Psoas muscle (tissue), 8 donors: Measurements from ENCODE around the gene NNT. TPM values are rescaled to one million over a fixed set of nuclear protein-coding genes. Genes with fewer than 3 reads are reported as not detected.
A peak's percentile ranks its signal among the peaks of the same experiment; 100 is the strongest.

Source experiments
- ATAC-seq, 4 donors: fragments of 200-7000 bp; cut with Tn5 transposase; one replicate each; pipeline ENCODE4 v1.9.1; 2020; ENCODE audit warnings: moderate library complexity in 3 of 4, mild to moderate bottlenecking in 2 of 4
- DNase-seq, 2 donors: peaks; one replicate each; pipeline ENCODE4 v3.0.0-alpha.2; 2020
- H3K27ac ChIP-seq: fragments of 200-600 bp; one replicate; pipeline ENCODE4 v1.8.0; 2022
- H3K27me3 ChIP-seq, 3 donors: fragments of 200-600 bp in 1 of 3; one replicate each; pipeline versions ENCODE4 v1.6.1 to v1.8.0; 2013 to 2022; ENCODE audit warnings: low read length in 2 of 3, mild to moderate bottlenecking in 2 of 3, moderate library complexity in 1 of 3; ENCODE audit not compliant: insufficient read depth in 3 of 3
- H3K36me3 ChIP-seq, 2 donors: fragments of 200-600 bp in 1 of 2; one replicate each; pipeline versions ENCODE4 v1.6.1 to v1.8.0; 2013 to 2022; ENCODE audit warnings: low read depth in 1 of 2, mild to moderate bottlenecking in 1 of 2, moderate library complexity in 1 of 2; ENCODE audit not compliant: insufficient read depth in 1 of 2
- H3K4me1 ChIP-seq: fragments of 200-600 bp; one replicate; pipeline ENCODE4 v1.8.0; 2022
- H3K4me3 ChIP-seq: fragments of 200-600 bp; one replicate; pipeline ENCODE4 v1.8.0; 2022; ENCODE audit warnings: mild to moderate bottlenecking
- H3K9me3 ChIP-seq: fragments of 200-600 bp; one replicate; pipeline ENCODE4 v1.8.0; 2022
- CTCF ChIP-seq: fragments of 200-600 bp; IDR thresholded peaks from one replicate; pipeline ENCODE4 v1.8.0; 2022; ENCODE audit warnings: antibody characterized with exemption
- WGBS, 3 donors: extraction: QIAGEN DNeasy Blood & Tissue Kit; methylation state at CpG; one replicate each; pipeline versions ENCODE4 v1.1.6 to v1.1.7; 2013; 5-methylcytosine and 5-hydroxymethylcytosine counted together
- intact Hi-C, 2 donors: fragments of 100-400 bp; cut with DNase I; formaldehyde crosslinking; loops; one replicate each; pipeline versions ENCODE4 v1.11.0 to v1.14.2; 2022
- polyA plus RNA-seq, 3 donors: library from polyadenylated mRNA; stranded (reverse); fragments of 200-250 nt; gene quantifications; one replicate each; pipeline ENCODE4 v1.2.3, GENCODE V29; 2013
- total RNA-seq, 4 donors: library from RNA; stranded (reverse); fragmentation: NEBNext Ultra II Directional in 2 of 4; extraction: Animal tissue kit (Norgen Biotek cat#: 25700) in 2 of 4; gene quantifications; one replicate each; pipeline versions ENCODE4 v1.2.1 to v1.2.4, GENCODE V29; 2021 to 2023
- donor health status: healthy with polysubstance abuse.
- donor health status: DM: no; HTN: no; CAD: no; lungs with moderate emphysema.
- donor health status: Bipolar disorder and iron deficiency.
- donor health status: healthy.
- donor health status: DM: yes; HTN: yes; CAD: no.
- donor health status: DM: no; HTN: no; CAD: no.
- donor health status: DM: no; HTN: no; CAD: no.
- donor health status: DM: yes; HTN: yes; CAD: no.

The NNT gene
- total and polyA plus RNA-seq, 7 donors: 108 to 442 (median 216) TPM

DNA sequence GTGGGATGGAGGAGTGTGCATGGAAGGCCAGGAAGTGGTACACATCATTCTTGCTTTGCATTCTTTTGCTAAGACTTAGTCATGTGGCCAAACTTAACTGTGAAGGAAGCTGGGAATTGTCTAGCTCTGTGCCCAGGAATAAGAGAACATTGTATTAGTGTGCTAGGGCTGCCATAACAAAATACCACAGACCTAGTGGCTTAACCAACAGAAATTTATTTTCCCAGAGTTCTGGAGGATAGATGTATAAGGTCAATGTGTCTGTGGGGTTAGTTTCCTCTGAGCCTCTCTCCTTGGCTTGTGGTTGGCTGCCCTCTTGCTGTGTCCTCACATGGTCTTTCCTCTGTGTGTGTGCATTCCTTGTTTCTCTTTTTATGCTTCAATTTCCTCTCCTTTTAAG is 32.4 kb downstream of the NNT start:
- Histone ChIP-seq H3K9me3 (no peaks in the 10 kb centered on the region), H3K36me3 (peaks cover 2 to 17% of the 10 kb centered on the region in 2 donors), H3K27me3 (no peaks in the 10 kb centered on the region), H3K4me3 (no peak overlapping the region), H3K27ac (peak overlapping the region; percentile 7), H3K4me1 (peaks cover 68% of the 10 kb centered on the region)
- ATAC-seq: peak in 1 of 4 donors; percentile 35
- intact Hi-C loops: loop anchor here in 1 of 2 donors (10.0 kb wide), 1 partner anchor 1139 kb away; no protein-coding TSS in a partner anchor
- no peak for DNase-seq
- TF ChIP-seq CTCF: no peak

DNA sequence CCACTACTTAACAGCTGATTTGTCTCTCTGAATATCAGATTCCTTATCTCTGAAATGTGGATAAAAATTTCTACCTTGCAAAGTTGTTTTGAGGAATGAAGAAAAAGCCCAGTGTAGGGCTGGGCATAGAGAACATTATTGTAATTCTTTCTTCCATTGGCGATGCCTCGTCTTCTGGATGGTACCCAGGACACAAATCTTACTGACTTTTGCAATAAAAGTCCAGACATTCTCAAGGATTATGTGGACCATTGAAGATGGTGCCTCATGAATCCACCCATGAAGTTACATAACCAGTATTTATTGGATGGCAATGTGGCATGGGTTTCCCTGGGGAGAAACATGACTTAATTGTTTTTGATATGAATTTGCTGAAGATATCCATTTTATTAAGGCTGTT is 33.1 kb downstream of the NNT start:
- WGBS, 3 donors: 14 to 47% (median 33%) methylated on average over 2 of the region's 2 CpGs
- no peak for TF ChIP-seq CTCF
- Histone ChIP-seq H3K27me3 (no peaks in the 10 kb centered on the region), H3K27ac (peak overlapping the region; percentile 7), H3K4me1 (peaks cover 69% of the 10 kb centered on the region), H3K36me3 (peaks cover 2 to 14% of the 10 kb centered on the region in 2 donors), H3K9me3 (no peaks in the 10 kb centered on the region), H3K4me3 (no peak overlapping the region)
- peak in 1 of 4 donors; percentile 16 for ATAC-seq
- DNase-seq: no peak
- intact Hi-C loops: loop anchor here in 1 of 2 donors (10.0 kb wide), 1 partner anchor 1139 kb away; no protein-coding TSS in a partner anchor

GRCh38 chr5:43637416-43637815 is 34.4 kb downstream of the NNT start:
- no peak for ATAC-seq
- Histone ChIP-seq H3K36me3 (peaks cover 1 to 10% of the 10 kb centered on the region in 2 donors), H3K27ac (peak overlapping the region; percentile 17), H3K4me1 (peaks cover 79% of the 10 kb centered on the region), H3K4me3 (no peak overlapping the region), H3K27me3 (no peaks in the 10 kb centered on the region), H3K9me3 (no peaks in the 10 kb centered on the region)
- 81 to 100% (median 86%) methylated on average over 1 of the region's 1 CpG for WGBS, 3 donors
- intact Hi-C loops: loop anchor here in 1 of 2 donors (10.0 kb wide), 1 partner anchor 1137 kb away; no protein-coding TSS in a partner anchor
- TF ChIP-seq CTCF: no peak
- DNase-seq: no peak

DNA sequence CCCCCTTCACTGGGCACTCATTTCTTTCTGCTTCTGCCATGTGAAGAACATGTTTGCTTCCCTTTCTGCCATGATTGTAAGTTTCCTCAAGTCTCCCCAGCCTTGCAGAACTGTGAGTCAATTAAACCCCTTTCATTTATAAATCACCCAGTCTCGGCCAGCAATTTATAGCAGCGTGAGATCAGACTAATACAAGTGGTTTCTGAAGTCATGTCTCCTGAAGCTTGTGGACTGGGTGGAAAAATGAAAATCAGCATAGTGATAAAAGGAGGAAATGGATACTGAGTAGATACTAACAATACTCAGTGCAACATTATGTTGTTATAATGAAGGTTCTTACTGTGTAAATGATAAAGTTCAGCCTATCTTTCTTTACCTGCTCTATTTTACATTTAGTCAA is 35.1 kb downstream of the NNT start:
- H3K27ac ChIP-seq: peak overlapping the region; percentile 17
- H3K9me3 ChIP-seq: no peaks in the 10 kb centered on the region
- no peaks in the 10 kb centered on the region for H3K27me3 ChIP-seq
- no peak for TF ChIP-seq CTCF
- peaks cover 0 to 6% of the 10 kb centered on the region in 2 donors for H3K36me3 ChIP-seq
- intact Hi-C loops: loop anchor here in 1 of 2 donors (10.0 kb wide), 1 partner anchor 1137 kb away; no protein-coding TSS in a partner anchor
- no peak for ATAC-seq
- peaks cover 82% of the 10 kb centered on the region for H3K4me1 ChIP-seq
- H3K4me3 ChIP-seq: no peak overlapping the region
- 56 to 80% (median 63%) methylated on average over 2 of the region's 2 CpGs for WGBS, 3 donors
- DNase-seq: no peak

GRCh38 chr5:43638546-43638945 is 35.6 kb downstream of the NNT start:
- H3K4me3 ChIP-seq: no peak overlapping the region
- peaks cover 0 to 7% of the 10 kb centered on the region in 2 donors for H3K36me3 ChIP-seq
- no peak for TF ChIP-seq CTCF
- H3K9me3 ChIP-seq: no peaks in the 10 kb centered on the region
- peaks cover 77% of the 10 kb centered on the region for H3K4me1 ChIP-seq
- ATAC-seq (no peak), DNase-seq (no peak)
- peak overlapping the region; percentile 17 for H3K27ac ChIP-seq
- H3K27me3 ChIP-seq: no peaks in the 10 kb centered on the region
- intact Hi-C loops: loop anchor here in 1 of 2 donors (10.0 kb wide), 1 partner anchor 1136 kb away; no protein-coding TSS in a partner anchor
